Thymus (tissue), 11 donors: ENCODE measurements around the gene PCDHA5. TPM values are rescaled to one million over a fixed set of nuclear protein-coding genes. Genes with fewer than 3 reads are reported as not detected.
"Not testable (repeated sequence)": the region's sequence is repeated elsewhere in the genome, so short reads cannot be mapped to it uniquely, and the experiment has no call there.

Experiments used
- DNase-seq, 9 donors: peaks; one replicate each; pipeline ENCODE4 v3.0.0-alpha.2; 2013; ENCODE audit warnings: low spot score in 9 of 9, low read depth in 6 of 9, missing footprints in 1 of 9
- H3K27ac ChIP-seq, 2 donors: one replicate each; pipeline ENCODE4 v1.5.1; 2013; ENCODE audit warnings: control low read depth in 1 of 2, low read depth in 1 of 2, low read length in 1 of 2, mild to moderate bottlenecking in 1 of 2, moderate library complexity in 1 of 2
- H3K27me3 ChIP-seq, 2 donors: one replicate each; pipeline ENCODE4 v1.5.1; 2013; ENCODE audit warnings: low read length in 1 of 2; ENCODE audit not compliant: control insufficient read depth in 2 of 2, insufficient read depth in 1 of 2
- H3K36me3 ChIP-seq, 2 donors: one replicate each; pipeline ENCODE4 v1.5.1; 2013; ENCODE audit warnings: low read length in 1 of 2, mild to moderate bottlenecking in 1 of 2, moderate library complexity in 1 of 2; ENCODE audit not compliant: control insufficient read depth in 2 of 2, insufficient read depth in 2 of 2
- H3K4me1 ChIP-seq, 2 donors: one replicate each; pipeline ENCODE4 v1.5.1; 2013; ENCODE audit warnings: low read length in 2 of 2; ENCODE audit not compliant: control insufficient read depth in 2 of 2, insufficient read depth in 2 of 2
- H3K4me3 ChIP-seq, 2 donors: one replicate each; pipeline ENCODE4 v1.5.1; 2013; ENCODE audit warnings: low read length in 2 of 2, control low read depth in 1 of 2, mild to moderate bottlenecking in 1 of 2
- H3K9me3 ChIP-seq, 2 donors: one replicate each; pipeline ENCODE4 v1.5.1; 2013; ENCODE audit warnings: low read length in 1 of 2, mild to moderate bottlenecking in 1 of 2; ENCODE audit not compliant: control insufficient read depth in 2 of 2, insufficient read depth in 1 of 2
- WGBS: extraction: QIAGEN DNeasy Blood & Tissue Kit; methylation state at CpG from one replicate; pipeline ENCODE4 v1.1.7; 2013; 5-methylcytosine and 5-hydroxymethylcytosine counted together
- polyA plus RNA-seq: library from polyadenylated mRNA; stranded (reverse); fragments of 200-250 nt; gene quantifications from one replicate; pipeline ENCODE4 v1.2.3, GENCODE V29; 2013
- total RNA-seq: library from RNA; stranded (reverse); fragments of 120-200 nt; gene quantifications from one replicate; pipeline ENCODE4 v1.2.4, GENCODE V29; 2013
- donor health status: healthy.

PCDHA5 gene
- total and polyA plus RNA-seq, 2 donors: 0.02 TPM; not detected in 1

GRCh38 chr5:140834439-140835008 lies 13.1 kb downstream of the PCDHA5 start:
- WGBS: 36% methylated on average over 26 of the region's 38 CpGs
- H3K9me3 ChIP-seq: peaks cover 8 to 24% of the 10 kb centered on the region in 2 donors
- not testable (repeated sequence) for H3K27ac ChIP-seq, H3K4me1 ChIP-seq, H3K36me3 ChIP-seq, H3K4me3 ChIP-seq, DNase-seq, H3K27me3 ChIP-seq

- Histone ChIP-seq H3K27me3 (peaks cover 0 to 7% of the 10 kb centered on the region in 2 donors), H3K27ac (no peak overlapping the region), H3K4me3 (no peak overlapping the region), H3K36me3 (no peaks in the 10 kb centered on the region), H3K9me3 (peaks cover 5 to 17% of the 10 kb centered on the region in 2 donors), H3K4me1 (no peaks in the 10 kb centered on the region)
- 59% methylated on average over 103 of the region's 103 CpGs for WGBS
- no peak for DNase-seq
Measured at GRCh38 chr5:140835622-140836510, 14.5 kb downstream of the PCDHA5 start.

- no peaks in the 10 kb centered on the region for H3K4me1 ChIP-seq
- no peaks in the 10 kb centered on the region for H3K36me3 ChIP-seq
- no peak within 1 kb of the TSS for H3K4me3 ChIP-seq
- no peak for DNase-seq
- H3K27me3 ChIP-seq: peaks cover 0 to 2% of the 10 kb centered on the region in 2 donors
- no peak within 1 kb of the TSS for H3K27ac ChIP-seq
- H3K9me3 ChIP-seq: peaks cover under 1 to 20% of the 10 kb centered on the region in 2 donors
- WGBS: 28% methylated on average over 47 of the region's 47 CpGs
Measured at GRCh38 chr5:140840978-140841962, 19.9 kb downstream of the PCDHA5 start, which contains the start of gene PCDHA8. PCDHA8 (plus strand) TSS chr5:140841187; CDS start chr5:140841322, 135 bp downstream.

- H3K27me3 ChIP-seq: no peaks in the 10 kb centered on the region
- H3K27ac ChIP-seq: no peak overlapping the region
- no peak overlapping the region for H3K4me3 ChIP-seq
- DNase-seq: no peak
- 58% methylated on average over 87 of the region's 87 CpGs for WGBS
- H3K9me3 ChIP-seq: peaks cover 0 to 18% of the 10 kb centered on the region in 2 donors
- no peaks in the 10 kb centered on the region for H3K36me3 ChIP-seq
- no peaks in the 10 kb centered on the region for H3K4me1 ChIP-seq
Measured at GRCh38 chr5:140842798-140843733, 21.7 kb downstream of the PCDHA5 start.

GRCh38 chr5:140848139-140849102 lies 27.0 kb downstream of the PCDHA5 start, which contains the start of gene PCDHA9:
PCDHA9 (plus strand) TSS chr5:140848382; CDS start chr5:140848496, 114 bp downstream.
- not testable (repeated sequence) for H3K36me3 ChIP-seq, H3K27me3 ChIP-seq, H3K4me1 ChIP-seq, DNase-seq, H3K27ac ChIP-seq, H3K4me3 ChIP-seq
- peaks cover 3 to 19% of the 10 kb centered on the region in 2 donors for H3K9me3 ChIP-seq
- WGBS: 29% methylated on average over 46 of the region's 48 CpGs

GRCh38 chr5:140849831-140850634 lies 28.6 kb downstream of the PCDHA5 start:
- H3K27me3 ChIP-seq, DNase-seq, H3K36me3 ChIP-seq, H3K4me1 ChIP-seq, H3K4me3 ChIP-seq, H3K27ac ChIP-seq: not testable (repeated sequence)
- WGBS: 60% methylated on average over 101 of the region's 101 CpGs
- H3K9me3 ChIP-seq: peaks cover 3 to 18% of the 10 kb centered on the region in 2 donors
